NB4 (cell line): ENCODE data around the gene MYT1.

ENCODE experiments used
- POLR2A ChIP-seq: IDR thresholded peaks from 2 replicates; pipeline ENCODE4 v1.6.1; 2011; ENCODE audit warnings: mild to moderate bottlenecking; ENCODE audit not compliant: insufficient read length; ENCODE audit errors: extremely low read depth
- TF ChIP-seq, protein P1 (sequence below): IDR thresholded peaks from one replicate; pipeline ENCODE4 v1.5.1; 2012; ENCODE audit warnings: low read depth, low read length
- TF ChIP-seq, protein P2 (sequence below): IDR thresholded peaks from 2 replicates; pipeline ENCODE4 v1.6.1; 2011; ENCODE audit warnings: low read depth, low read length

DNA sequence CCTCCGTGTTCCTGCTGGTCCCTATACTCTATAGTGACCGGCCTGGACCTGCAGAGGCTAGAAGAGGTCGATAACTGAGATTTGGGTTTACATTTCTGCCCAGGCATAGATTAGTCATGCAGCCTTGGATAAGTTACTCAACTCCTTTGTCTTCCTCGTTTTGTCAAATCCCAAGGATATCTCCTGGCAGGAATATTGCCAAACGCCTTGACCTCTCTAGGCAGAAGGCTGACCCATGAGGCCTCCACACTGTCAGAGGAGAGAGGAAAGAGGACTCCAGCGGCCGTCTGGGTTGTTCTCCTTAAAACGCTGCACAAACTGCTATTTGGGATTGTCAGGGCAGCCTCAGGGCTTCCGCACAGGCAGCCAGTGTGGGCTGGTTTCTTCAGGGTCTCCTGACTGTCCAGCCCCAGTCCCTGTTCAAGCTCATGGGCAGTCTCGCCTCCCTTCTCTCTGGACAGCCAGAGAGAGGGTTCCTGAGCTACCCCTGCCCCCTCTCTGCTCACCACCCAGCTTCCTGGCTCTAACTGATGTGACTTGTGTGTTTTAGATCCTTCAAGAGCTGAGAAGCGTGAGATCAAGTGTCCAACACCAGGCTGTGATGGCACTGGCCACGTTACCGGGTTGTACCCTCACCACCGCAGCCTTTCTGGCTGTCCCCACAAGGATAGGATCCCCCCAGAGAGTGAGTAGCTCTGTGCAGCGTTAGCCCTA, 46.6 kb downstream of the MYT1 start:
- no peak for TF ChIP-seq POLR2A
- TF ChIP-seq, protein P1, sequence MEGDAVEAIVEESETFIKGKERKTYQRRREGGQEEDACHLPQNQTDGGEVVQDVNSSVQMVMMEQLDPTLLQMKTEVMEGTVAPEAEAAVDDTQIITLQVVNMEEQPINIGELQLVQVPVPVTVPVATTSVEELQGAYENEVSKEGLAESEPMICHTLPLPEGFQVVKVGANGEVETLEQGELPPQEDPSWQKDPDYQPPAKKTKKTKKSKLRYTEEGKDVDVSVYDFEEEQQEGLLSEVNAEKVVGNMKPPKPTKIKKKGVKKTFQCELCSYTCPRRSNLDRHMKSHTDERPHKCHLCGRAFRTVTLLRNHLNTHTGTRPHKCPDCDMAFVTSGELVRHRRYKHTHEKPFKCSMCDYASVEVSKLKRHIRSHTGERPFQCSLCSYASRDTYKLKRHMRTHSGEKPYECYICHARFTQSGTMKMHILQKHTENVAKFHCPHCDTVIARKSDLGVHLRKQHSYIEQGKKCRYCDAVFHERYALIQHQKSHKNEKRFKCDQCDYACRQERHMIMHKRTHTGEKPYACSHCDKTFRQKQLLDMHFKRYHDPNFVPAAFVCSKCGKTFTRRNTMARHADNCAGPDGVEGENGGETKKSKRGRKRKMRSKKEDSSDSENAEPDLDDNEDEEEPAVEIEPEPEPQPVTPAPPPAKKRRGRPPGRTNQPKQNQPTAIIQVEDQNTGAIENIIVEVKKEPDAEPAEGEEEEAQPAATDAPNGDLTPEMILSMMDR: no peak
- TF ChIP-seq, protein P2, sequence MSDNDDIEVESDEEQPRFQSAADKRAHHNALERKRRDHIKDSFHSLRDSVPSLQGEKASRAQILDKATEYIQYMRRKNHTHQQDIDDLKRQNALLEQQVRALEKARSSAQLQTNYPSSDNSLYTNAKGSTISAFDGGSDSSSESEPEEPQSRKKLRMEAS: no peak
